ENCODE data around the gene BLVRA. TPM values are rescaled to one million over a fixed set of nuclear protein-coding genes. Genes with fewer than 3 reads are reported as not detected.

Gene BLVRA
- total RNA-seq, 3 donors from 2014 or later: 56.9 to 80.6 (median 62.9) TPM

DNA sequence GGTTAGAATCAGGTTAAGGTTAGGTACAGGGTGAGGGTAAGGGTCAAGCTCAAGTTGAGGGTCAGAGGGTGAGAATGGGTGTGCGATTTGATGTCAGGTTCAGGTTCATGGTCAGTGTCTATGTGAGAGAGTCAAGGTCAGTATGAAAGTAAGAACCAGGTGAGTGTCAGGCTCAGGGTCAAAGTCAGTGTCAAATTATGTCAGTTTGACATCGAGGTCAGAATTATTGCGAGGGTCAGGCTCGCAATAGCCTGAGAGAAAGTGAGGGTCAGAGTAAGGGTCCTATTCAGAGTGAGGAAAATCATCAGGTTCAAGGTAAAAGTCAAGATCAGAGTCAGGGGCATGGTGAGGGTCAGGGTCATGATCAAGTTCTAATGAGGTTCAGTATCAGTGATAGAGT, 97.8 kb downstream of the BLVRA start:
- Histone ChIP-seq H3K36me3 (no peaks in the 10 kb centered on the region), H3K27ac (no peak overlapping the region), H3K4me3 (no peak overlapping the region), H3K4me1 (no peaks in the 10 kb centered on the region), H3K9me3 (no peaks in the 10 kb centered on the region), H3K27me3 (no peaks in the 10 kb centered on the region)
- DNase-seq (ENCODE audit: low spot score in 2 of 2): no peak
- intact Hi-C loops (cut with DNase I; ENCODE audit: low total_unique reads): no loop called here
- no peak for TF ChIP-seq POLR2AphosphoS5 (IDR thresholded peaks at IDR 0.05)
- no peak for TF ChIP-seq POLR2A (IDR thresholded peaks at IDR 0.05)
- TF ChIP-seq, protein P1, sequence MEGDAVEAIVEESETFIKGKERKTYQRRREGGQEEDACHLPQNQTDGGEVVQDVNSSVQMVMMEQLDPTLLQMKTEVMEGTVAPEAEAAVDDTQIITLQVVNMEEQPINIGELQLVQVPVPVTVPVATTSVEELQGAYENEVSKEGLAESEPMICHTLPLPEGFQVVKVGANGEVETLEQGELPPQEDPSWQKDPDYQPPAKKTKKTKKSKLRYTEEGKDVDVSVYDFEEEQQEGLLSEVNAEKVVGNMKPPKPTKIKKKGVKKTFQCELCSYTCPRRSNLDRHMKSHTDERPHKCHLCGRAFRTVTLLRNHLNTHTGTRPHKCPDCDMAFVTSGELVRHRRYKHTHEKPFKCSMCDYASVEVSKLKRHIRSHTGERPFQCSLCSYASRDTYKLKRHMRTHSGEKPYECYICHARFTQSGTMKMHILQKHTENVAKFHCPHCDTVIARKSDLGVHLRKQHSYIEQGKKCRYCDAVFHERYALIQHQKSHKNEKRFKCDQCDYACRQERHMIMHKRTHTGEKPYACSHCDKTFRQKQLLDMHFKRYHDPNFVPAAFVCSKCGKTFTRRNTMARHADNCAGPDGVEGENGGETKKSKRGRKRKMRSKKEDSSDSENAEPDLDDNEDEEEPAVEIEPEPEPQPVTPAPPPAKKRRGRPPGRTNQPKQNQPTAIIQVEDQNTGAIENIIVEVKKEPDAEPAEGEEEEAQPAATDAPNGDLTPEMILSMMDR (IDR thresholded peaks at IDR 0.05): no peak

Other genes with a start within 250 kb of the BLVRA start
- gene STK17A, start 175.6 kb upstream of the BLVRA start, total RNA-seq: 10 to 100 TPM; 13.3 to 24.3 (median 24.1) TPM
- 10 to 100 TPM; 39.0 to 94.3 (median 91.4) TPM for gene COA1, start 29.2 kb upstream of the BLVRA start, total RNA-seq
- 10 to 100 TPM; 75.4 to 86.1 (median 81.0) TPM for gene MRPS24, start 110.8 kb downstream of the BLVRA start, total RNA-seq
- gene URGCP, start 147.9 kb downstream of the BLVRA start, total RNA-seq: 10 to 100 TPM; 29.2 to 39.2 (median 29.9) TPM
- 10 to 100 TPM; 14.7 to 34.1 (median 15.4) TPM for gene UBE2D4, start 167.8 kb downstream of the BLVRA start, total RNA-seq
- gene SPDYE1, start 239.2 kb downstream of the BLVRA start, total RNA-seq: not detected